Keratinocyte (primary cell): ENCODE data around the gene SSC4D. TPM values are rescaled to one million over a fixed set of nuclear protein-coding genes. Genes with fewer than 3 reads are reported as not detected.

Experiments
- DNase-seq: peaks from one replicate; pipeline ENCODE4 v3.0.0-alpha.2; 2011; ENCODE audit warnings: low read depth, missing footprints, low spot score
- FAIRE-seq: peaks from 2 replicates; lab custom pipeline; 2011; peaks lifted over from hg19 to GRCh38; lab: Jason Lieb, UNC
- H2AFZ ChIP-seq: 2 replicates; pipeline ENCODE4 v1.6.0; 2012; ENCODE audit warnings: low read length, control low read depth, inconsistent platforms; ENCODE audit not compliant: control insufficient read depth
- H3K27ac ChIP-seq: 2 replicates; pipeline ENCODE4 v1.5.1; 2011; ENCODE audit warnings: low read length; ENCODE audit not compliant: control insufficient read depth, insufficient read depth
- H3K27me3 ChIP-seq: 3 replicates; pipeline ENCODE4 v1.6.0; 2011; ENCODE audit warnings: low read length; ENCODE audit not compliant: control insufficient read depth, insufficient read depth; ENCODE audit errors: extremely low read depth
- H3K36me3 ChIP-seq, 2 experiments: 2 replicates in 1 of 2; 3 replicates in 1 of 2; pipeline ENCODE4 v1.5.1; 2011; ENCODE audit warnings: low read length in 2 of 2, mild to moderate bottlenecking in 1 of 2; ENCODE audit not compliant: control insufficient read depth in 2 of 2, insufficient read depth in 2 of 2; ENCODE audit errors: extremely low read depth in 1 of 2
- H3K4me1 ChIP-seq: 3 replicates; pipeline ENCODE4 v1.5.1; 2011; ENCODE audit warnings: low read length; ENCODE audit not compliant: control insufficient read depth, insufficient read depth; ENCODE audit errors: extremely low read depth
- H3K4me2 ChIP-seq: 3 replicates; pipeline ENCODE4 v1.6.0; 2011; ENCODE audit warnings: low read depth, low read length; ENCODE audit not compliant: control insufficient read depth, insufficient read depth; ENCODE audit errors: extremely low read depth
- H3K4me3 ChIP-seq, 3 experiments: fragments of 200-600 bp in 1 of 3; sonication (generic) in 1 of 3; 2 replicates in 2 of 3; 3 replicates in 1 of 3; pipeline ENCODE4 v1.5.1; 2011 to 2016; ENCODE audit warnings: low read length in 3 of 3, mild to moderate bottlenecking in 3 of 3, control low read depth in 2 of 3, inconsistent platforms in 1 of 3, low read depth in 1 of 3, mixed read lengths in 1 of 3, mixed run types in 1 of 3, moderate library complexity in 1 of 3; ENCODE audit not compliant: control insufficient read depth in 2 of 3, insufficient read depth in 2 of 3; ENCODE audit errors: extremely low read depth in 1 of 3
- H3K79me2 ChIP-seq: 2 replicates; pipeline ENCODE4 v1.6.0; 2012; ENCODE audit warnings: low read length; ENCODE audit not compliant: control insufficient read depth, insufficient read depth
- H3K9ac ChIP-seq: 3 replicates; pipeline ENCODE4 v1.6.0; 2011; ENCODE audit warnings: low read length; ENCODE audit not compliant: control insufficient read depth, insufficient read depth; ENCODE audit errors: extremely low read depth
- H3K9me1 ChIP-seq: 3 replicates; pipeline ENCODE4 v1.6.0; 2011; ENCODE audit warnings: low read length; ENCODE audit not compliant: control insufficient read depth, insufficient read depth; ENCODE audit errors: extremely low read depth
- H3K9me3 ChIP-seq: 2 replicates; pipeline ENCODE4 v1.5.1; 2012; ENCODE audit warnings: low read depth, low read length; ENCODE audit not compliant: control insufficient read depth
- H4K20me1 ChIP-seq: 3 replicates; pipeline ENCODE4 v1.6.0; 2011; ENCODE audit warnings: low read length; ENCODE audit not compliant: control insufficient read depth, insufficient read depth; ENCODE audit errors: extremely low read depth
- CTCF ChIP-seq, 3 experiments: IDR thresholded peaks in 1 of 3; conservative IDR thresholded peaks in 1 of 3; optimal IDR thresholded peaks in 1 of 3; 2 replicates in 2 of 3; 3 replicates in 1 of 3; pipeline versions ENCODE3 to v1.5.1; 2011; ENCODE audit warnings: low read length in 3 of 3, mild to moderate bottlenecking in 3 of 3, moderate library complexity in 2 of 3, control low read depth in 1 of 3, inconsistent platforms in 1 of 3; ENCODE audit not compliant: insufficient read depth in 2 of 3; ENCODE audit errors: extremely low read depth in 1 of 3
- EZH2 ChIP-seq: IDR thresholded peaks from one replicate; pipeline ENCODE4 v1.6.1; 2012; ENCODE audit warnings: inconsistent platforms, mild to moderate bottlenecking, low read length, moderate library complexity
- dilution Hi-C: fragments of 300-500 bp; cut with MboI; formaldehyde crosslinking; loops from one replicate; pipeline ENCODE4 v1.7.0; 2020; ENCODE audit warnings: low sequenced_read_pairs; ENCODE audit not compliant: extremely low pct_ligation_motif_present
- polyA plus RNA-seq, 5 experiments: library from polyadenylated mRNA; depleted of rRNA in 3 of 5; stranded (reverse) in 3 of 5; stranded (forward) in 1 of 5; unstranded in 1 of 5; fragments of >200 nt; gene quantifications; 1 replicate in 1 of 5; 2 replicates in 3 of 5; 3 replicates in 1 of 5; pipeline versions ENCODE4 v1.2.1 to v1.2.3, GENCODE V29; 2011 to 2012; ENCODE audit warnings: missing spikeins in 2 of 5, low read depth in 1 of 5, low replicate concordance in 1 of 5

SSC4D gene
- polyA plus RNA-seq, 1 donor (not counting 4 experiments of a cell fraction or from before 2014, with no cell fraction given) = 0.98 TPM

- Histone ChIP-seq H4K20me1 (no peaks in the 10 kb centered on the region), H2AFZ (no peak overlapping the region), H3K9me3 (no peaks in the 10 kb centered on the region), H3K36me3 (no peaks in the 10 kb centered on the region), H3K27me3 (no peaks in the 10 kb centered on the region), H3K4me2 (no peak overlapping the region), H3K27ac (no peak overlapping the region), H3K4me1 (peaks cover 24% of the 10 kb centered on the region), H3K9me1 (no peaks in the 10 kb centered on the region), H3K79me2 (no peaks in the 10 kb centered on the region), H3K4me3 (no peak overlapping the region), H3K9ac (no peak overlapping the region)
- dilution Hi-C loops = no loop called here
- TF ChIP-seq EZH2 = no peak
- no peak for TF ChIP-seq CTCF (optimal IDR thresholded peaks at IDR 0.05 in 1 of 3, IDR thresholded peaks at IDR 0.05 in 1 of 3, conservative IDR thresholded peaks at IDR 0.05 in 1 of 3; ENCODE audit: extremely low read depth in 1 of 3, insufficient read depth in 2 of 3, low read length in 3 of 3)
- FAIRE-seq = no peak
- no peak for DNase-seq
These were observed 14.5 kb downstream of the SSC4D start for GRCh38 chr7:76394957-76395356.

- no peaks in the 10 kb centered on the region for H3K27me3 ChIP-seq
- H3K9ac ChIP-seq = peak overlapping the region; percentile 88
- peak; percentile 54 for DNase-seq
- peak overlapping the region; percentile 82 for H3K27ac ChIP-seq
- H3K9me1 ChIP-seq = no peaks in the 10 kb centered on the region
- no peaks in the 10 kb centered on the region for H3K9me3 ChIP-seq
- H3K4me3 ChIP-seq = peak overlapping the region; percentile 33 to 74 (median 57)
- no peaks in the 10 kb centered on the region for H3K36me3 ChIP-seq
- TF ChIP-seq CTCF (optimal IDR thresholded peaks at IDR 0.05 in 1 of 3, IDR thresholded peaks at IDR 0.05 in 1 of 3, conservative IDR thresholded peaks at IDR 0.05 in 1 of 3; ENCODE audit: extremely low read depth in 1 of 3, insufficient read depth in 2 of 3, low read length in 3 of 3) (peak in 2 of 3 experiments; percentile 8 to 9), EZH2 (no peak)
- peaks cover 24% of the 10 kb centered on the region for H3K4me1 ChIP-seq
- peak overlapping the region; percentile 92 for H2AFZ ChIP-seq
- no peaks in the 10 kb centered on the region for H4K20me1 ChIP-seq
- H3K79me2 ChIP-seq = no peaks in the 10 kb centered on the region
- FAIRE-seq = no peak
- dilution Hi-C loops = no loop called here
- H3K4me2 ChIP-seq = peak overlapping the region; percentile 69
These were observed 16.1 kb downstream of the SSC4D start for GRCh38 chr7:76393116-76394031.
